GM15510 (cell line): ENCODE measurements around the gene EFHB.

Source experiments
- POLR2A ChIP-seq: IDR thresholded peaks from 3 replicates; pipeline ENCODE4 v1.6.1; 2011; ENCODE audit warnings: borderline replicate concordance; ENCODE audit not compliant: insufficient read length; ENCODE audit errors: extremely low read depth

Gene EFHB

DNA sequence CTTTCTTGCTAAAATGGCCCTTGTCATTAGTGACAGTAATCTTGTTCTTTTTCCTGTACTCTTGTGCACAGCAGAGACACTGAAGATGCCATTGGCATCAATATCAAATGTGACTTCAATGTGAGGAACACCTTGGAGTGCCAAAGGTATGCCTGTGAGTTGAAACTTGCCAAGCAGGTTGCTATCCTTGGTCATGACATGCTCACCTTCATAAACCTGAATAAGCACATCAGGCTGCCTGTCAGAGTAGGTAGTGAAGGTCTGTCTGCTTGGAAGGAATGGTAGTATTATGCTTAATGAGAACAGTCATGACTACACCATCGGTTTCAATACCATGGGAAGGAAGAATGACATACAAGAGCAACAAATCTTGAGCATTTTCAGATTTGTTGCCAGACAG, 6.6 kb upstream of the EFHB start:
- TF ChIP-seq POLR2A = no peak

DNA sequence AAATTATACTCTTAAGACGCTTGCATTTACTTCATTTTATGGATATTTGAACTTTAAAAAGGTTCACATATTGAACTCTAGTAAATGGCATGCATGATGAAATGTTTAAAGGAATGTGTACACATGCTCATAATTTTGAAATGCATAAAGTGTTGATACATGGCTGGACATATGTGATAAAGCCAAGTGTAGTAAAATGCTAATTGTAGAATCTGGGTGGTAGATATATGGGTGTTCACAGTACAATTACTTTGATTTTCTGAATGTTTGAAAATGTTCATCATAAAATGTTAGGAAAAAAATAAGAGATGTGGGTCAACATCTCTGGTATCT, 4.2 kb upstream of the EFHB start:
- no peak for TF ChIP-seq POLR2A

DNA sequence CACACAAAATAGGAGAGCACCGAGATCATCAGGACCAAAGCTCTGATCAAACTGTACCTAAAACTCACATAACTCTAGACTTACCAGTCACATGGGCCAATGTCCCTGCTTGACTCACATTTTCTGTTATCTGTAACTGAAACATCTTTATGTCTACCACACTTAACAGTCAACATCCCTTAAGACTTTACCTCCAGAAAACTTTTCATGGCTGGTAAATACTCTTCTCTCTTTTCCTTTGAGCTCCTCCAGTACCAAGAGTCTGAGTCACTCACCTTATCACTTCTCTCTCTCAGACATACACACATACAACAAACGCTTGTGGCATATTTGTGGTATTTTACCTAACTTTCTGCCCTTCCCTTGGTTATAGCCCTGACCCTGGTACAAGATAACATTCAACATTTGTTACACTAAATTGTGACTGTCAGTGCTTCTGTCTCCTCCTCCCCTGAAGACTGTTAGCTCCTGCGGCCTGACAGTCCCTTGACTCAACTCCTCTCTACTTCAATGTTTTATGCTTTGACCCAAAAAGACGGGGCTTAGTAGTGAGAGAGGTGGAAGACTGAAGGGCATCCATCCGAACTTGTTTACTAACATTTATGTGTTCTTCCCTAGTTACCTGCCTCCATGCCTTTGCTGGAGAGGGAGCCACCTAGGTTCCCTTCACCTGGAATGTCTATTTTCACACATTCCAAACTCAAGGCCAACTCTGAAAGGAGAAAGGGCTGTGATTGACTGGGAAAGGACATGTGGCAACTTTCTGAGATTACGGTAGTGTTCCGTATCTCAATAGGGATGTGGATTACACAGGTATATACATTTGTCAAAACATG, 3.7 kb upstream of the EFHB start:
- no peak for TF ChIP-seq POLR2A

DNA sequence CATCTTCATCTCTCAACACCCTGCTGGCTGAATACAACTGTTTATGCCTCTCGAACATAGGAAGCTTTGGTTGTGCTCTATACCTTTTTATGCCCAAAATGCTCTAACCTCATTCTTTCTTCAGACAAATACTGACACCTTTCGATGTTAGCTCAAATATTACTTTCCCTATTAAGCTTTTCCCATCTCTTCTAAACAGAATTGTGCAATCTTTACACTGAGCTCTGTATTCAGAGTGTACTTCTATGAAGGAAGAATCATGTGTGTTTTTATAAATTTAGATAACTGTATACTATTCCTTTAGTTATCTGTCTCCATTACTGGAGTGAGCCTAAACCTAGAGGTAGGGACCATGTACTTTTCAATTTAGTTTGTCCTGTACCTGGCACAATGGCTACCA, 1.6 kb downstream of the EFHB start:
- TF ChIP-seq POLR2A = no peak

DNA sequence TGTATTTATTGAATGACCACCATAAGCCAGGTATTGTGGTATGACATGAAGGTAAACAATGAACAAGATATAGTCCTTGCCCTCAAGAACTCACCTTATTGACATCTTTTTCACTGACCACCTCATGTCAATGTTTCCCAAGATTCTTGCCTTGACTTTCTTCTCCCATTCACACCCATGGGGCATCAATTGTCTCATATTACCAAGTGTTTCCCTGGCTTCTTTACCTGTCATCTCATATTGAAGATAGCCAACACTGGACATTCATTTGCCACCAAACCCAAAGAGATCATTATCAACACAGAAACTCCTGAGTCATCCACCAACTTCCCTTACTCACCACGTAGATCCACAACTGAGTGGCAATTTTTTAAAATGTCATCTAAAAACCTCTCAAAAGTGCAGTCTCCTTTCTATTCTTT, 2.2 kb downstream of the EFHB start:
- no peak for TF ChIP-seq POLR2A

DNA sequence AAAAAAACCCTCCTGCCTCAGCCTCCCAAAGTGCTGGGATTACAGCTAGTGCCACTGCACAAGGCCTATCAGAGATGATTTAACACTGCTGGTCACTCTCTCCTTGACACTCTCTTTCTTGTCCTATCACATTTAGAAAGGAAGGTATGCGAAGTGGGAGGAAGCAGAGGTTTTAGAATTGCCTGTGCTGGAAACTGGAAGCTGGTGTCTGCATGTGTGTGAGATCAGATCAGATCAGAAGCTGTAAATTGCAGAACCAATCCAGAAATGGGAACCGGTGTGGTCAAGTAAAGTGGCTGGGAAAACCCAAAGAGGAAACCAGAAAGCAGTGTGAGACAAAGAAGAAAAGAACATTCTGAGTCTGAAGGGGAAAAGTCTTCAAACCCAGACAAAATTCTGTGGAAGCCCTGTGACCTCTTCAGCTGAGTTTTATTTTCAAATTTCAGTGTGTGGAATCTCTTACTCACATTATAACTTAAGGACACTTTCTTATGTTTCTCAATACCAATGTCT, 2.8 kb downstream of the EFHB start:
- TF ChIP-seq POLR2A = no peak

DNA sequence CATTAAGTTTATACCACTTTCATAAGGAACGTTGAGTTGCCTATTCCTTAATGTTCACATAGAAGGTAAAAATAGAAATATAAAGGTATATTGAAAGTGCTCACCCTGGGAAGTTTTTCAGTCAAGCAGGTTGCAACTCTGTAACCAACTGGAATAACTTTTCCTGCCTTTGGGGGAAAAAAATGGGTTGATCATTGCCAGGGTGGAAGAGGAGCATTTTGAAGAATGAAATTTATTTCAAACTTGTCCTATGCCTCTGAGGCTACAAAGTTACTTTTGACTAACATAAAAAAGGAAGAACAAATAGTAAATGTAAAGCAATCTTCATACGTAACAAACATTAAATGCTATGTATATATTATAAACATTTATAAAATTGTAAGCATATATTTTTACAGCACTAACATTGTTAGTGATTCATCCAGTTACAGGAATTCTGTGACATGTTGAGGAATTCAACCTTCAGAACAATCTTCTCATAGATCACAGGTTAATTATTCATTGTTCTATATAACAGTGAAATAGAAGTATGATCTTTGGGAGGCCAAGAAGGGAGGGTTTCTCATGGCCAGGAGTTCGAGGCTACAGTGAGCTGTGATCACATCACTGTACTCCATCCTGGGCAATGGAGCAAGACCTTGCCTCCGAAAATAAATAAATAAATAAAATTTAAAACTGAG, 13.5 kb downstream of the EFHB start:
- TF ChIP-seq POLR2A = no peak

DNA sequence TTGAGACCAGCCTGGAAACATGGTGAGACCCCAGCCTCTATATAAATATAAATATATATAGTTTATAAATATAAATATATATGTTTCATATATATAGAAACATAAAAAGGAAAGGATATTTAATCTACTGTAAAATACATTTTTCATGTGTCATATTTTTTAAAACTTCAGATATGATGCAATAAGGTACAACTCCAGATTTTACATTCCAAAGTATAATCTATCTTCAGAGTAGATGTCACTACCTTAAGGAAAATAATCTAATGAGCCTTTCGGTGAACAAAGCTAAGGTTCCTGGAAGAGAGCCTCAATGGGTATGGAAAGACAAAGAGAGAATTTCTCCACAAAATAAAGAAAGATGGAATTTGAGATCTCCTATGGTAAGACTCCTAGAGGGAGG, 16.9 kb downstream of the EFHB start:
- no peak for TF ChIP-seq POLR2A

DNA sequence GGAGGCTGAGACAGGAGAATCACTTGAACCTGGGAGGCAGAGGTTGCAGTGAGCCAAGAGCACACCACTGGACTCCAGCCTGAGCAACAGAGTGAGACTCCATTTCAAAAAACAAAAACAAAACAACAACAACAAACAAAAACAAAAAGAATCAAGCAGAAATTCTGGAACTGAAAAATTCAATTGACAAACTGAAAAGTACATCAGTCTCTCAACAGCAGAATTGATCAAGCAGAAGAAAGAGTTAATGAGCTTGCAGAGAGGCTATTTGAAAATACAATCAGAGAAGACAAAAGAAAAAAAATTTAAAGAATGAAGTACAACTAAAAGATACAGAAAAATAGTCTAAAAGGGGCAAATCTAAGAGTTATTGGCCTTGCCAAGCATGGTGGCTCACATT, 22.6 kb downstream of the EFHB start:
- no peak for TF ChIP-seq POLR2A

DNA sequence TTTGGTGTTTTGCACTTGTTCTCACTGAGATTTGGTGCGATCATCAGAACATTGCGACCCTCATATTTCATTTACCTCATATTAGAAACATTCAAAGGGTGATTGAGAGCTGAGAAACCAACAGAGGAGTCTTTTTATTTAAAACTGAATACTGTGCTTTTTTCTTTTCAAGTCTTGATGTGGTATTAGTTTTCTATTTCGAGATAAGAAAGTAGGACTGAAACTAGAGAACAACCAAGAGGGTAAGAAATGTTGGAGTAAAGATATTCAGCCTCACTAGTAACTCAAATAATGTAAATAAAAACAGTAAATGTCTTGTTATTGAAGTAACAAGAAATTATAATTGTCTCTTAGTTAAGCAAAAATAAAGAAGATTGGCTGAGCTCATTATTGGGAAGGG, 26.5 kb downstream of the EFHB start:
- TF ChIP-seq POLR2A = no peak

DNA sequence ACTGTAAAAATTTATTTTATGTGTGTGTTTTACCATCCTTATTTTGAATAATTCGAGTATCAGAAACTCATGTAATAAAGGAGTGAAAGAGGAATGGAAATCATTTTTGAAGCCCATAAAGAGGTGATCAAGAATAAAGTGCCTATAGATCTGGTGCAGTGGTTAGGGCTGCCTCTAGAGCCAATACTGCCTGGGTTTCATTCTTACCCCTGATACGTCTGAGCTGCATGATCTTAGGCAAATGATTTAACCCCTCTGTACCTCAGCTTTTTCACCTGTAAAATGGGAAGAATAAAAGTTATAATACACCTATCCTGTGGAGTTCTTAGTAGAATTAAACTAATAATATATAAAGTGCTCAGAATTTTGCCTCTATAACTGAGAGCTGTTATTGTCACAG, 30.4 kb downstream of the EFHB start:
- no peak for TF ChIP-seq POLR2A

DNA sequence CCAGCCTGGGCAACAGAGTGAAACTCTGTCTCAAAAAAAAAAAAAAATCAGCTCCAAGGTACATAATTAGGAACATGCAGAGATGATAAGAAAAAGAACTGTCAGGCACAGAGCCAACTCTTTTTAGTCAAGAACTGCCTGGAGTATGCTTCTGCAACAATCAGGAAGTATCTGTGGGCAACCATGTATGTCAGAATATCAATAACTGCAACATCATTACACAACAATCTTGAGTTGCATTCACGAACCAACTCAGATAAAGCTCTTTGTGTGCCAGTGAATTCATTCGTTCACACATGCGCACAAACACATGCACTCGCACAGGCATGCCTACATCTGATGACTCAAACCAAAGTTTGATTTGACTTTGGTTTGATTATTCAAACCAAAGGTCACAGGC, 32.1 kb downstream of the EFHB start:
- TF ChIP-seq POLR2A = no peak

DNA sequence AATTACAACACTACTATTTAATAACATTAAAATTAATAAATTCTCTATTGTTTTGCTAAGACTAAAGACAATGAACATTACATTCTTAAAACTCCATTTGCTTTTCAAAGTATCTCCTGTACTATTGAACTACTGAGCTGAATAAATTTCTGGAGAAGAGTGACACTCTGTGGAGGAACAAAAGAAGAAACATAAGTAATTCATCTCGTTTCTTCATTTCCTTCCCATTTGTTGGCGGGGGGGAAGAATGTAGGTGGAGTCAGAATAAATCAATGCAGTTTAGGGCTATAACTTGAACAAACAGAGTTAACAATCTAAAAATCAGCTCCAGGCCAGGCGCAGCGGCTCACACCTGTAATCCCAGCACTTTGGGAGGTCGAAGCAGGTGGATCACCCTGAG, 32.7 kb downstream of the EFHB start:
- TF ChIP-seq POLR2A = no peak

DNA sequence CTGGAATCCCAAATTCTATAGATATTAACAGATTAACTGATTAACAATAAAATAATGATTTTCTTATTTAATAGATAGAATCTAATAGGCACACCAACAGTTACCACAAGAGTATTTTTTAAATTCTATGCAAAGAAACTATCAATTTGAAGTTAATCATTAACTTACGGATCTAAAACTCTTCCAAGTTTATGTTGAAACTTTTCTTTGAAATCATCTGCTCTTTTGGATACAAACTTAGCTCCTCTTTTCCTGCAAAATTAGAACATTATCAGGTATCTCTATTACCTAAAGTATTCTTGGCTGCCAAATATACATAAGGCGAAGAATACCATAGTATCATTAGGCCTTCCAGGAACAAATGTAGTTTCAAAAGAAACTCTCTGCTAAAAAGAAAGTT, 34.8 kb downstream of the EFHB start:
- no peak for TF ChIP-seq POLR2A

DNA sequence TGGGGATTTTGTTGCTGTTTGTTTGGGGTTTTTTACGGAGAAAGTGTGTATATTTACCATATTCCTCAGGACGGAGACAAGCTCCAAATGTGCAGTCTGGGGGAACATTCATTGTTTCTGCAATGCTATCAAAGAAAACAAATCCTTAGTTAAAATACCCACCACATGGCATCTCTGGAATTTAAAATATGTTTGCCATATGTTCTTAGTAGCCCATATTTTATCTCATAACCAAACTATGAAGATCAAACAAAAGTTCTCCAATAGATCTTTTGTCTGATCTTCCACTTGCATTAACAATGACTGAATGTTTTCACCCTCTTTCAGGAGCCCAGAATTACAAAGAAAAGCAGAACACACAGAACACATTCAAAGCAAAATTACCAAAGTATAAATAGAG, 35.3 kb downstream of the EFHB start:
- no peak for TF ChIP-seq POLR2A

DNA sequence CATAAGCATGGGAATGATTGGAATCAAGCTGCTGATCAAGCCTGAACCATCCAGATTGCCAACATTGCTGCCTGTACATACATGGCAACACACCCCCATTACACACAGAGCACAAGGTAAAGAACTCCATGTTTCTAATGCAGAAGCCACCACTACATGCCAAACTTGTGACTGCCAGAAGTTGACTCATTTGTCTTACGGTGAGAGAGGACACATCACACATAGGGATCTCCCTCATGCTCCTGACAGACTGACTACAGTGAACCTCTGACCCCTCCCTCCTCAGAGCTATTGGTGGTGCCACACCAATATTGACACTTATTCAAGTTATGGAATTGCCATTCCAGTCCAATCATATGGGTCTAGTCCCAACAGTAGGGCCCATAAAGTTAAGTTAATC, 42.3 kb downstream of the EFHB start:
- TF ChIP-seq POLR2A = no peak
